Sigmoid colon (tissue), 7 donors: ENCODE measurements around the gene CYP8B1. TPM values are rescaled to one million over a fixed set of nuclear protein-coding genes. Genes with fewer than 3 reads are reported as not detected.
A peak's percentile ranks its signal among the peaks of the same experiment; 100 is the strongest.

Experiments used
- DNase-seq: peaks from one replicate; pipeline ENCODE4 v3.0.0-alpha.2; 2019
- H3K27ac ChIP-seq, 4 donors: fragments of 200-600 bp; sonication (generic); one replicate each; pipeline ENCODE4 v1.5.1; 2016 to 2019; ENCODE audit warnings: mild to moderate bottlenecking in 1 of 4
- H3K27me3 ChIP-seq, 3 donors: fragments of 200-600 bp; sonication (generic); one replicate each; pipeline ENCODE4 v1.5.1; 2019; ENCODE audit warnings: mild to moderate bottlenecking in 1 of 3
- H3K36me3 ChIP-seq, 4 donors: fragments of 200-600 bp; sonication (generic); one replicate each; pipeline ENCODE4 v1.5.1; 2016 to 2019
- H3K4me1 ChIP-seq, 4 donors: fragments of 200-600 bp; sonication (generic); one replicate each; pipeline ENCODE4 v1.5.1; 2017 to 2019
- H3K4me3 ChIP-seq, 4 donors: fragments of 200-600 bp; sonication (generic); one replicate each; pipeline ENCODE4 v1.5.1; 2017 to 2019; ENCODE audit warnings: mild to moderate bottlenecking in 2 of 4, moderate library complexity in 1 of 4
- H3K9me3 ChIP-seq, 4 donors: fragments of 200-600 bp in 3 of 4; sonication (generic) in 3 of 4; one replicate each; pipeline versions ENCODE4 v1.5.1 to v1.6.1; 2013 to 2019
- EP300 ChIP-seq, 4 donors: sonication (generic); formaldehyde crosslinking; IDR thresholded peaks; one replicate each; pipeline ENCODE4 v1.6.1; 2017; ENCODE audit warnings: antibody characterized with exemption in 4 of 4
- POLR2A ChIP-seq, 2 donors: fragments of 450-650 bp; IDR thresholded peaks; one replicate each; pipeline ENCODE4 v1.6.1; 2016; ENCODE audit warnings: antibody characterized with exemption in 2 of 2, mild to moderate bottlenecking in 2 of 2, moderate library complexity in 2 of 2
- POLR2AphosphoS5 ChIP-seq, 4 donors: sonication (generic); formaldehyde crosslinking; IDR thresholded peaks; one replicate each; pipeline ENCODE4 v1.6.1; 2017; ENCODE audit warnings: antibody characterized with exemption in 4 of 4
- WGBS, 2 donors: extraction: QIAGEN DNeasy Blood & Tissue Kit; methylation state at CpG; one replicate each; pipeline ENCODE4 v1.1.7; 2013; 5-methylcytosine and 5-hydroxymethylcytosine counted together
- intact Hi-C: fragments of 100-400 bp; cut with DNase I; formaldehyde crosslinking; loops from one replicate; pipeline ENCODE4 v1.15.1; 2023
- polyA plus RNA-seq, 3 donors: library from polyadenylated mRNA; stranded (reverse); fragments of 200-250 nt; gene quantifications; one replicate each; pipeline ENCODE4 v1.2.3, GENCODE V29; 2013
- total RNA-seq, 4 donors: library from RNA; depleted of rRNA; stranded (reverse); fragments of >200 nt; gene quantifications; one replicate each; pipeline ENCODE4 v1.1.0, GENCODE V29; 2016
- TF ChIP-seq, protein P1 (sequence below), 4 experiments: fragments of 450-650 bp in 3 of 4; fragments of 200-600 bp in 1 of 4; IDR thresholded peaks; one replicate each; pipeline ENCODE4 v1.5.1; 2016 to 2019; ENCODE audit warnings: antibody characterized with exemption in 4 of 4, mild to moderate bottlenecking in 3 of 4, moderate library complexity in 2 of 4
- donor health status: healthy with polysubstance abuse.
- donor health status: Bipolar disorder and iron deficiency.
- donor health status: healthy.

Gene CYP8B1
- total and polyA plus RNA-seq, 7 donors, result under 0.01 TPM; not detected in 6

DNA sequence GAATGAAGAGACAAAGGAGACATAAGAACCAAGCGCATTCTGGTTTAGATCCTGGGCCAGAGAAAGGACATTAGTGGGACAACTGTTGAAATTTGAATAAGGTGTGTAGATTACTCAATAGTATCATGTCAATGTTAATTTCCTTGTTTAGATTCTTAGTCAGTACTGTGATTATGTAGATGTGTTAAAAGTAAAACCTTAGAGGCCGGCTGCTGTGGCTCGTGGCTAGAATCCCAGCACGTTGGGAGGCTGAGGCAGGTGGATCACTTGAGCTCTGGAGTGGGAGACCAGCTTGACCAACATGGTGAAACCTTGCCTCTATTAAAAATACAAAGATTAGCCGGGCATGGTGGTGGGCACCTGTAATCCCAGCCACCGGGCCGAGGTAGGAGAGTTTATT lies 26.7 kb downstream of the CYP8B1 start:
- Histone ChIP-seq H3K4me1 (peaks cover 0 to 24% (median 15%) of the 10 kb centered on the region in 4 donors), H3K27ac (no peak overlapping the region), H3K9me3 (no peaks in the 10 kb centered on the region), H3K27me3 (no peaks in the 10 kb centered on the region), H3K36me3 (no peaks in the 10 kb centered on the region), H3K4me3 (no peak overlapping the region)
- no peak for TF ChIP-seq POLR2AphosphoS5 (IDR thresholded peaks at IDR 0.05)
- TF ChIP-seq, protein P1, sequence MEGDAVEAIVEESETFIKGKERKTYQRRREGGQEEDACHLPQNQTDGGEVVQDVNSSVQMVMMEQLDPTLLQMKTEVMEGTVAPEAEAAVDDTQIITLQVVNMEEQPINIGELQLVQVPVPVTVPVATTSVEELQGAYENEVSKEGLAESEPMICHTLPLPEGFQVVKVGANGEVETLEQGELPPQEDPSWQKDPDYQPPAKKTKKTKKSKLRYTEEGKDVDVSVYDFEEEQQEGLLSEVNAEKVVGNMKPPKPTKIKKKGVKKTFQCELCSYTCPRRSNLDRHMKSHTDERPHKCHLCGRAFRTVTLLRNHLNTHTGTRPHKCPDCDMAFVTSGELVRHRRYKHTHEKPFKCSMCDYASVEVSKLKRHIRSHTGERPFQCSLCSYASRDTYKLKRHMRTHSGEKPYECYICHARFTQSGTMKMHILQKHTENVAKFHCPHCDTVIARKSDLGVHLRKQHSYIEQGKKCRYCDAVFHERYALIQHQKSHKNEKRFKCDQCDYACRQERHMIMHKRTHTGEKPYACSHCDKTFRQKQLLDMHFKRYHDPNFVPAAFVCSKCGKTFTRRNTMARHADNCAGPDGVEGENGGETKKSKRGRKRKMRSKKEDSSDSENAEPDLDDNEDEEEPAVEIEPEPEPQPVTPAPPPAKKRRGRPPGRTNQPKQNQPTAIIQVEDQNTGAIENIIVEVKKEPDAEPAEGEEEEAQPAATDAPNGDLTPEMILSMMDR (IDR thresholded peaks at IDR 0.05), result no peak
- no peak for TF ChIP-seq POLR2A (IDR thresholded peaks at IDR 0.05)
- no peak for TF ChIP-seq EP300 (IDR thresholded peaks at IDR 0.05)
- no peak for DNase-seq
- intact Hi-C loops, result no loop called here
- 96% methylated on average over 7 of the region's 7 CpGs for WGBS, 2 donors

DNA sequence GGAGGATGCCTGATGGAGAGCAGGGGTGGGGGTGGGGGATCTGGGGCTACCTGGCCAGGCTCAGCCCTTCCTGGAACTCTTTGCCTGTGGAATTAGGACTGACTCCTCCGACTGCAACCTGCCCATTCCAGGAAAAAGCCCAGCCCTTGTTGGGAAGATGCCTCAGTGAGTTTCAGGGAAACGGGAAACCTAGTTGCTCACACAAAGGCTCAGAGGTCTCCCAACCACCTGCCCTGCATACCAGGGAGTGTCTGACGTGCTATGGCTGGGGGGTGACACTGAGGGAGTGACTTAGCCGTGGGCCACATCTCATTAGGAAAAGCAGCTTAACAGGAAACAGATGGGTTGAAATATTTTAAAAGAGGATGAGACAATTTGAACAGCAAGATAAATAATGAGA lies 27.9 kb downstream of the CYP8B1 start:
- H3K9me3 ChIP-seq, result no peaks in the 10 kb centered on the region
- no peaks in the 10 kb centered on the region for H3K27me3 ChIP-seq
- DNase-seq, result no peak
- H3K4me3 ChIP-seq, result no peak overlapping the region
- WGBS, 2 donors, result 44 to 57% methylated on average over 4 of the region's 4 CpGs
- TF ChIP-seq, protein P1 (IDR thresholded peaks at IDR 0.05), result no peak
- peak in 1 of 4 donors; percentile 16 for TF ChIP-seq POLR2AphosphoS5 (IDR thresholded peaks at IDR 0.05)
- H3K36me3 ChIP-seq, result no peaks in the 10 kb centered on the region
- peaks cover 0 to 31% (median 21%) of the 10 kb centered on the region in 4 donors for H3K4me1 ChIP-seq
- intact Hi-C loops, result no loop called here
- H3K27ac ChIP-seq, result peak overlapping the region; percentile 31 to 77 (median 52)

DNA sequence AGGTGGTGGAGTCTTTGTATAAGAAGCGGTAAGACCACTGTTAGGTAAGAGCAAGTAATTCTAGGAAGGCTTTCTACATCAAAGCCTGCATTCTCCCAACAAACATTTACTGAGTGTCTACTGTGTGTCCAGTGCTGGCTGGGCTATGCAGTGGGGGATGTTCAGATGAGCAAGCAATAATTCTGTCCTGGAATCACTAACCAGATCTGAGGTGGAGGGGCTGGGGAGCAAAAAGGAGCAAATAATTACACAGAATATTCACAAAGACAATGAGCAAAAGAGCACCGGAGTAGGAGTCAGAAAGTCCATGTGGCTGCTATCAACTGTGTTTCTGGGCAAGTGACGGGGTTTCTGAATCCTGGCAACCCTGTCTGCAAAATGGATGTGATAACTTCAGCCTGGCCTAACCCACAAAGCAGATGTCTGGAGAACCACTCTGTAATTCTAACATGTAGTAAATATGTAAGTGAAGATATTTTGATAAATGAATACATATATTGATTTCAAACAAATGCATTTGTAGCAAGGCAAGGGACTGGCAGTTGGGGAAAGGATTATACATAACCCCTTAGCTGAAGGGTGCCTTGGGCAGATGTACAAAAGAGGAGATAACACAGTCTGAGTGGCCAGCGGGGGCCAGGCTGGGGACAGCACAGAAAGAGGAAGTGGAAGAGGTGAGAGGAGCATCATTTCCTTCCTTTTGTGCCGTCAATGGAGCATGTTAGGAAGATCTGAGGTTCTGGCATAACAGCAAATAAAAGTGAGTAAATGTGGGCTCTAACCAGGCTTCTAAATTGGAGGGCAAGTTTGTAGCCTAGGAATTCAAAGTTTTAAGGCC lies 28.8 kb downstream of the CYP8B1 start:
- TF ChIP-seq POLR2AphosphoS5 (IDR thresholded peaks at IDR 0.05) (no peak), POLR2A (IDR thresholded peaks at IDR 0.05) (no peak), EP300 (IDR thresholded peaks at IDR 0.05) (no peak)
- TF ChIP-seq, protein P1 (IDR thresholded peaks at IDR 0.05), result no peak
- Histone ChIP-seq H3K4me3 (no peak overlapping the region), H3K36me3 (no peaks in the 10 kb centered on the region), H3K27me3 (no peaks in the 10 kb centered on the region), H3K9me3 (no peaks in the 10 kb centered on the region), H3K4me1 (peaks cover 0 to 31% (median 21%) of the 10 kb centered on the region in 4 donors), H3K27ac (peak overlapping the region; percentile 31 to 77 (median 52))
- WGBS, 2 donors, result 44 to 62% methylated on average over 5 of the region's 5 CpGs
- DNase-seq, result no peak
- intact Hi-C loops, result no loop called here

DNA sequence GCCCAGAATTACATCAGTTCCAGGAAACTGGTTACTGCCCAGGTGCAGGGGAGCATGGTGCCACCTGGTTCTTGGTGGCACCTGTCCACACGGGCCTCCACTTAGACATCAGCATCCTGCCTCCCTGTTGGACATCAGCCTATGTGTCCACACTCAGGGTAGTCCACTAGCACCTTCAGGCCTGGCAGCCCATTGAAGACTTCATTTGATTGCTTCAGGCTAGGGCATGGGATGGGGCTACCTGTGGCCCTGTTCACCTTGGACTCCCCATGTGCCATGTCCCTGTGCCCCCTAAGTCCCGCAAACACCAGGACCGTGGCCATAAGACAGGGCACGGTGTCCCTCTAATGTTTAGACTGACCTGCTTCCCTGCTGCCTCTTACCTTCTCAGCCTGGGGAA lies 30.9 kb downstream of the CYP8B1 start:
- no peak for DNase-seq
- Histone ChIP-seq H3K9me3 (no peaks in the 10 kb centered on the region), H3K4me3 (no peak overlapping the region), H3K36me3 (no peaks in the 10 kb centered on the region), H3K27ac (peak overlapping the region in 3 of 4 donors; percentile 17 to 77 (median 68)), H3K27me3 (no peaks in the 10 kb centered on the region), H3K4me1 (peaks cover 0 to 31% (median 21%) of the 10 kb centered on the region in 4 donors)
- intact Hi-C loops, result no loop called here
- WGBS, 2 donors, result 80 to 95% methylated on average over 4 of the region's 4 CpGs
- no peak for TF ChIP-seq POLR2A (IDR thresholded peaks at IDR 0.05)
- no peak for TF ChIP-seq POLR2AphosphoS5 (IDR thresholded peaks at IDR 0.05)
- no peak for TF ChIP-seq EP300 (IDR thresholded peaks at IDR 0.05)
- TF ChIP-seq, protein P1 (IDR thresholded peaks at IDR 0.05), result no peak
